Activated effector memory CD4-positive, alpha-beta T cell treated with Interleukin-2 at 50 U/mL for 16 hours (primary cell): ENCODE data around the gene PRKCQ.

Experiments used
- DNase-seq: peaks from one replicate; pipeline ENCODE4 v3.0.0-alpha.2; 2020

PRKCQ gene

DNA sequence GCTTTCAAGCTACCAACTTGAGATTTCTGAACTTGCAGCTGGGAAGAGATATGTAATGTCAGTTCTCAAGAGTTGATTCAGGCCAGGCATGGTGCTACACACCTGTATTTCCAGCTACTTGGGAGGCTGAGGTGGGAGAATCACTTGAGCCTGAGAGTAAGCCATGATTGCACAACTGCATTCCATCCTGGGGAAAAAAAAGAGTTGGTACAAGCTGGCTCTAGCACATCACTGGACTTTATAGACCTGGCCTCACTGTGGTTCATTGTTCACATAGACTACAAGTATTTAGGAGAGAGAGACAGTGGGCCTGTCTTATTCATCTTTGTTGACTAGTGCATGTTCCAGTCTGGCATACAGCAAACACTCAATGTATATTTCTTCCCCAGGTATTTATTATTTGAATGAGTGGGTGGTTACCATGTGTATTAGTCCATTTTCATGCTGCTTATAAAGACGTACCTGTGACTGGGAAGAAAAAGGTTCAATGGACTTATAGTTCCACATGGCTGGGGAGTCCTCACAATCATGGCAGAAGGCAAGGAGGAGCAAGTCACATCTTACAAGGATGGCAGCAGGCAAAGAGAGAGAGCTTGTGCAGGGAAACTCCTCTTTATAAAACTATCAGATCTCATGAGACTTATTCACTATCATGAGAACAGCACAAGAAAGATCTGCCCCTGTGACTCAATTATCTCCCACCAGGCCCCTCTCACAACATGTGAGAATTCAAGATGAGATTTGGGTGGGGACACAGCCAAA, 200.9 kb downstream of the PRKCQ start:
- no peak for DNase-seq
